Coronary artery (tissue), 2 donors: ENCODE data around the gene OBSCN.

Source experiments
- DNase-seq: peaks from one replicate; pipeline ENCODE4 v3.0.0-alpha.2; 2017; ENCODE audit warnings: low spot score
- H3K27ac ChIP-seq, 2 donors: fragments of 200-600 bp; sonication (generic); one replicate each; pipeline ENCODE4 v1.5.1; 2016 to 2019
- H3K4me3 ChIP-seq: fragments of 200-600 bp; sonication (generic); 2 replicates; pipeline ENCODE4 v1.5.1; 2016; ENCODE audit warnings: mild to moderate bottlenecking, moderate library complexity
- TF ChIP-seq, protein P1 (sequence below): fragments of 200-600 bp; sonication (generic); IDR thresholded peaks from one replicate; pipeline ENCODE4 v1.5.1; 2019; ENCODE audit warnings: antibody characterized with exemption

OBSCN gene

DNA sequence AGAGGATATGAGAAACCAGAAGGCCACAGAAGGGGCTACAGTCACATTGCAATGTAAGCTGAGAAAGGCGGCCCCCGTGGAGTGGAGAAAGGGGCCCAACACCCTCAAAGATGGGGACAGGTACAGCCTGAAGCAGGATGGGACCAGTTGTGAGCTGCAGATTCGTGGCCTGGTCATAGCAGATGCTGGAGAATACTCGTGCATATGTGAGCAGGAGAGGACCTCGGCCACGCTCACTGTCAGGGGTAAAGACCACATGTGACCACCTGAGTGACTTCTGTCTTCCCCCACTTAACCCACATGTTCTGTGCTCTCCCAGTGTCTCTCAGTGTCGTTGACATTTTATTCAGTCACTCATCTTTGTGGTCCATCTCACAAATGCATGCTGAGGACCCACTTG is 92.1 kb downstream of the OBSCN start:
- no peak for DNase-seq
- Histone ChIP-seq H3K27ac (no peak overlapping the region), H3K4me3 (no peak overlapping the region)
- TF ChIP-seq, protein P1, sequence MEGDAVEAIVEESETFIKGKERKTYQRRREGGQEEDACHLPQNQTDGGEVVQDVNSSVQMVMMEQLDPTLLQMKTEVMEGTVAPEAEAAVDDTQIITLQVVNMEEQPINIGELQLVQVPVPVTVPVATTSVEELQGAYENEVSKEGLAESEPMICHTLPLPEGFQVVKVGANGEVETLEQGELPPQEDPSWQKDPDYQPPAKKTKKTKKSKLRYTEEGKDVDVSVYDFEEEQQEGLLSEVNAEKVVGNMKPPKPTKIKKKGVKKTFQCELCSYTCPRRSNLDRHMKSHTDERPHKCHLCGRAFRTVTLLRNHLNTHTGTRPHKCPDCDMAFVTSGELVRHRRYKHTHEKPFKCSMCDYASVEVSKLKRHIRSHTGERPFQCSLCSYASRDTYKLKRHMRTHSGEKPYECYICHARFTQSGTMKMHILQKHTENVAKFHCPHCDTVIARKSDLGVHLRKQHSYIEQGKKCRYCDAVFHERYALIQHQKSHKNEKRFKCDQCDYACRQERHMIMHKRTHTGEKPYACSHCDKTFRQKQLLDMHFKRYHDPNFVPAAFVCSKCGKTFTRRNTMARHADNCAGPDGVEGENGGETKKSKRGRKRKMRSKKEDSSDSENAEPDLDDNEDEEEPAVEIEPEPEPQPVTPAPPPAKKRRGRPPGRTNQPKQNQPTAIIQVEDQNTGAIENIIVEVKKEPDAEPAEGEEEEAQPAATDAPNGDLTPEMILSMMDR = no peak

DNA sequence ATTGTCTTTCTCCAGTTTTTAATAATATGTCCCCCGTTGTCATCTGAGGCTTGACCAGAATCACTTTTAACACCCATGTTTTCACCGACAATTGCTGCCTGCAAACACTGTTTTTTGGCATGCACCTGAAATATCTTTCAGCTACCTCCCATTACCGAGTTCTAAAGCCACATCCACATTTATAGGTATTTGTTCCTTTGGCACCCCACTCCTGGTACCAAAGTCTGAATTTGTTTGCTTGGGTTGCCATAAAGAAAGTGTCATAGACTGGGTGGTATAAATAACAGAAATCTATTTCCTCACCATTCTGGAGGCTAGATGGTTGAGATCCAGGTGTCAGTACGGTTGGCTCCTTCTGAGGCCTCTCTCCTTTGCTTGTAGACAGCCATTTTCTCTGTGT is 94.2 kb downstream of the OBSCN start:
- no peak overlapping the region for H3K27ac ChIP-seq
- DNase-seq = no peak
- TF ChIP-seq, protein P1 = no peak
- H3K4me3 ChIP-seq = no peak overlapping the region

DNA sequence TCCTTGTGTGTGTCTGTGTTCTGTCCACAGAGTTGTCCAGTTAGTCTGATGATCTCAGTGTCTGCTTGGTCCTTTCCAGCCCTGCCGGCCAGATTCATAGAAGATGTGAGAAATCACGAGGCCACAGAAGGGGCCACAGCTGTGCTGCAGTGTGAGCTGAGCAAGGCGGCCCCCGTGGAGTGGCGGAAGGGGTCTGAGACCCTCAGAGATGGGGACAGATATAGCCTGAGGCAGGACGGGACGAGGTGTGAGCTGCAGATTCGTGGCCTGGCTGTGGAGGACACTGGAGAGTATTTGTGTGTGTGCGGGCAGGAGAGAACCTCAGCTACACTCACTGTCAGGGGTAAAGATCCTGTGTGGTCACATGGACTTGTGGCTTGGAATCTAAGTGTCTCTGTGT is 95.8 kb downstream of the OBSCN start:
- no peak overlapping the region for H3K4me3 ChIP-seq
- TF ChIP-seq, protein P1 = no peak

DNA sequence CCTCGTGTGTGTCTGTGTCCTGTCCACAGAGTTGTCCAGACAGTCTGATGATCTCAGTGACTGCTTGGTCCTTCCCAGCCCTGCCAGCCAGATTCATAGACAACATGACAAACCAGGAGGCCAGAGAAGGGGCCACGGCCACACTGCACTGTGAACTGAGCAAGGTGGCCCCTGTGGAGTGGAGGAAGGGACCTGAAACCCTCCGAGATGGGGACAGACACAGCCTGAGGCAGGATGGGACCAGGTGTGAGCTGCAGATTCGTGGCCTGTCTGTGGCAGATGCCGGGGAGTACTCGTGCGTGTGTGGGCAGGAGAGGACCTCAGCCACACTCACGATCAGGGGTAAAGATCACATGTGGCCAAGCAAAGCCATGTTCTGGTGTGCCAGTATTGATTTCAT is 96.4 kb downstream of the OBSCN start:
- no peak for DNase-seq
- Histone ChIP-seq H3K27ac (no peak overlapping the region), H3K4me3 (no peak overlapping the region)
- TF ChIP-seq, protein P1 = no peak

More for the DNA sequence above, 95.8 kb downstream of the OBSCN start:
- no peak overlapping the region for H3K27ac ChIP-seq
- no peak for DNase-seq

DNA sequence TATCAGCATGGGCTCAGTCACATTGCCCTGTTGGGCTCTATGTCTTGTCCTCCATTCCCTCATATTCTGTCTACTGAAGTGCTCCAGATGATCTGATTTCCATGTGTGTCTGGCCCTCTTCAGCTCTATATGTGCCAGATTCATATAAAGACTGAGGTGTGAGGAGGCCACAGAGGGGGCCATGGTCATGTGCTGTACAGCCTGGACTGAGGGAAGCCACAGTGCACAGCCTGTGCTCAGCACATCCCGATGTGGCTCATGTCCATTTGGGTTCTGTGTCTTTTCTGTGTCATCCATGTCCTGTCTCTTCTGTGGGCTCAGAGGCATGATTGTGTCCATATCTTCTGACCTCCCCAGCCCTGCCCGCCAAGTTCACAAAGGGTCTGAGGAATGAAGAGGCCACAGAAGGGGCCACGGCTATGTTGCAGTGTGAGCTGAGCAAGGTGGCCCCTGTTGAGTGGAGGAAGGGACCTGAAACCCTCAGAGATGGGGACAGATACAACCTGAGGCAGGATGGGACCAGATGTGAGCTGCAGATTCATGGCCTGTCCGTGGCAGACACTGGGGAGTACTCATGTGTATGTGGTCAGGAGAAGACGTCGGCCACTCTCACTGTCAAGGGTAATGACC is 97.0 kb downstream of the OBSCN start:
- TF ChIP-seq, protein P1 = no peak
- H3K27ac ChIP-seq = no peak overlapping the region
- no peak overlapping the region for H3K4me3 ChIP-seq
- DNase-seq = no peak

DNA sequence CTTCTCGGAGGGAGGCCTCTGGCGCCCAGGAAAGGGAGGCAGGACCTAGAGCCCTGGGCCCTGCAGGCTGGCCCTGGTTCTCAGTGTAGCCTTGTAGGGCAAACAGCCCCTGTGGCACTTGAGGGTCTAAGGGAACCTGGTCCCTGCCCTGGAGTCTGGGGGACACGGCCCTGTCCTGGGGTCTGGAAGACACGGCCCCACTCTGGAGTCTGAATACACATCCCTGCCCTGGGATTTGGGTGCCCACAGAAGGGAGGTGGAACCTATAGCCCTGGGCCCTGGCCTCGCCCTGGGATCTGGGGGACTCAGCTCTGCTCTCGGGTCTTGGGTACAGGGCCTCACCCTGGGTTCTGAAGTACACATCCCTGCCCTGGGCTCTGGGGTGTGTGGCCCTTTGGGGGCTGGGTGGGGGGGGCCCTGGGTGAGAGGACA is 97.9 kb downstream of the OBSCN start:
- H3K27ac ChIP-seq = no peak overlapping the region
- peak; percentile 43 for DNase-seq
- H3K4me3 ChIP-seq = no peak overlapping the region

More for the DNA sequence above, 97.9 kb downstream of the OBSCN start:
- TF ChIP-seq, protein P1 = no peak
